IMR-90 (cell line): ENCODE measurements around the gene KRTAP6-2. TPM values are rescaled to one million over a fixed set of nuclear protein-coding genes. Genes with fewer than 3 reads are reported as not detected.

Source experiments
- ATAC-seq: fragments of 200-7000 bp; cut with Tn5 transposase; 2 replicates; pipeline ENCODE4 v1.9.1; 2020; ENCODE audit warnings: low read depth, mild to moderate bottlenecking, moderate library complexity
- BruUV-seq: library from RNA; stranded (reverse); fragments of 400-500 nt; replicated peaks from 2 replicates; lab custom pipeline; 2021; lab: Mats Ljungman, UMichigan
- CTCF ChIA-PET: fragments of 300-600 bp; formaldehyde crosslinking; extraction: SDS; loops from one replicate; lab custom pipeline; 2021; ENCODE audit warnings: antibody characterized with exemption; lab: Yijun Ruan, JAX
- POLR2A ChIA-PET: fragments of 300-600 bp; sonication (Branson Sonifier 250); formaldehyde crosslinking; loops from one replicate; lab custom pipeline; 2022; ENCODE audit warnings: antibody characterized with exemption; ENCODE audit not compliant: unreplicated experiment; lab: Charles Lee
- DNase-seq: peaks from one replicate; pipeline ENCODE4 v3.0.0; 2013
- H2AFZ ChIP-seq: replicated peaks from 2 replicates; pipeline ENCODE3; 2013; ENCODE audit warnings: low read length, mild to moderate bottlenecking; ENCODE audit not compliant: poor library complexity
- H2AK5ac ChIP-seq: 2 replicates; pipeline ENCODE4 v1.6.1; 2013; ENCODE audit warnings: low read depth, low read length, inconsistent platforms
- H2AK9ac ChIP-seq: replicated peaks from 2 replicates; pipeline ENCODE3; 2013; ENCODE audit warnings: mild to moderate bottlenecking, low read depth, low read length, moderate library complexity; ENCODE audit not compliant: poor library complexity
- H2BK120ac ChIP-seq: 2 replicates; pipeline ENCODE4 v1.6.1; 2013; ENCODE audit warnings: low read depth, low read length, inconsistent platforms
- H2BK15ac ChIP-seq: 3 replicates; pipeline ENCODE4 v1.6.1; 2013; ENCODE audit warnings: low read depth, low read length, inconsistent platforms
- H2BK20ac ChIP-seq: 2 replicates; pipeline ENCODE4 v1.6.1; 2013; ENCODE audit warnings: low read depth, mild to moderate bottlenecking, inconsistent platforms, low read length, moderate library complexity
- H2BK5ac ChIP-seq: 2 replicates; pipeline ENCODE4 v1.6.1; 2013; ENCODE audit warnings: mild to moderate bottlenecking, low read depth, low read length, inconsistent platforms; ENCODE audit not compliant: poor library complexity, severe bottlenecking
- H3K14ac ChIP-seq: replicated peaks from 2 replicates; pipeline ENCODE4 v1.6.1; 2013; ENCODE audit warnings: low read depth, low read length, inconsistent platforms
- H3K18ac ChIP-seq: 2 replicates; pipeline ENCODE4 v1.6.1; 2013; ENCODE audit warnings: low read depth, low read length, control low read depth
- H3K23ac ChIP-seq: 2 replicates; pipeline ENCODE4 v1.6.1; 2013; ENCODE audit warnings: low read depth, low read length, inconsistent platforms
- H3K27ac ChIP-seq: 2 replicates; pipeline ENCODE4 v1.5.1; 2013; ENCODE audit warnings: mild to moderate bottlenecking, control low read depth, low read length; ENCODE audit not compliant: insufficient read depth
- H3K27me3 ChIP-seq: 2 replicates; pipeline ENCODE4 v1.6.1; 2013; ENCODE audit warnings: low read length; ENCODE audit not compliant: control insufficient read depth, insufficient read depth
- H3K36me3 ChIP-seq: 2 replicates; pipeline ENCODE4 v1.6.1; 2013; ENCODE audit warnings: low read length, mixed read lengths; ENCODE audit not compliant: control insufficient read depth, insufficient read depth
- H3K4ac ChIP-seq: 2 replicates; pipeline ENCODE4 v1.6.1; 2013; ENCODE audit warnings: low read depth, low read length, inconsistent platforms
- H3K4me1 ChIP-seq: 2 replicates; pipeline ENCODE4 v1.6.1; 2013; ENCODE audit warnings: low read length, mixed read lengths; ENCODE audit not compliant: control insufficient read depth, insufficient read depth
- H3K4me2 ChIP-seq: 2 replicates; pipeline ENCODE4 v1.6.1; 2013; ENCODE audit warnings: low read depth, mild to moderate bottlenecking, control low read depth, low read length, moderate library complexity
- H3K4me3 ChIP-seq: 2 replicates; pipeline ENCODE4 v1.5.1; 2013; ENCODE audit warnings: low read depth, mild to moderate bottlenecking, control low read depth, low read length, moderate library complexity; ENCODE audit not compliant: insufficient read depth
- H3K56ac ChIP-seq: 2 replicates; pipeline ENCODE4 v1.6.1; 2013; ENCODE audit warnings: low read length, inconsistent platforms; ENCODE audit not compliant: insufficient read depth; ENCODE audit errors: extremely low read depth
- H3K79me1 ChIP-seq, 2 experiments: 2 replicates each; pipeline ENCODE4 v1.6.1; 2013; ENCODE audit warnings: low read length in 2 of 2, inconsistent platforms in 1 of 2, low read depth in 1 of 2
- H3K9ac ChIP-seq: 2 replicates; pipeline ENCODE4 v1.6.1; 2013; ENCODE audit warnings: low read depth, low read length, control low read depth
- H3K9me1 ChIP-seq: 2 replicates; pipeline ENCODE4 v1.6.1; 2013; ENCODE audit warnings: low read length, inconsistent platforms; ENCODE audit not compliant: insufficient read depth
- H3K9me3 ChIP-seq: 2 replicates; pipeline ENCODE4 v1.6.1; 2013; ENCODE audit warnings: low read length; ENCODE audit not compliant: control insufficient read depth, insufficient read depth
- H4K20me1 ChIP-seq: 2 replicates; pipeline ENCODE4 v1.6.1; 2013; ENCODE audit warnings: low read length, inconsistent platforms; ENCODE audit not compliant: insufficient read depth
- H4K5ac ChIP-seq: 2 replicates; pipeline ENCODE4 v1.6.1; 2013; ENCODE audit warnings: mild to moderate bottlenecking, low read depth, low read length, control low read depth
- H4K8ac ChIP-seq, 2 experiments: 2 replicates each; pipeline ENCODE4 v1.6.1; 2013; ENCODE audit warnings: low read depth in 2 of 2, low read length in 2 of 2, control low read depth in 1 of 2, inconsistent platforms in 1 of 2
- H4K91ac ChIP-seq: 2 replicates; pipeline ENCODE4 v1.6.1; 2013; ENCODE audit warnings: low read depth, low read length, inconsistent platforms; ENCODE audit not compliant: insufficient read depth
- BHLHE40 ChIP-seq: fragments of 150-350 bp; IDR thresholded peaks from 2 replicates; pipeline ENCODE4 v1.6.1; 2016; ENCODE audit warnings: mild to moderate bottlenecking, low read depth, low read length
- CEBPB ChIP-seq: IDR thresholded peaks from 2 replicates; pipeline ENCODE4 v1.6.1; 2012; ENCODE audit warnings: low read depth, low read length, improper control_type of control experiment
- CHD1 ChIP-seq: IDR thresholded peaks from 2 replicates; pipeline ENCODE4 v1.6.1; 2012; ENCODE audit warnings: low read depth, low read length, improper control_type of control experiment
- CTCF ChIP-seq: conservative IDR thresholded peaks from 2 replicates; pipeline ENCODE4 v1.5.1; 2012; ENCODE audit warnings: mild to moderate bottlenecking, low read depth, low read length, improper control_type of control experiment
- ELK1 ChIP-seq: fragments of 150-350 bp; IDR thresholded peaks from 2 replicates; pipeline ENCODE4 v1.6.1; 2016; ENCODE audit warnings: low read depth, mild to moderate bottlenecking, low read length, moderate library complexity, borderline replicate concordance
- FOS ChIP-seq: fragments of 150-350 bp; IDR thresholded peaks from 2 replicates; pipeline ENCODE4 v1.6.1; 2016; ENCODE audit warnings: low read depth, low read length
- MAFK ChIP-seq: IDR thresholded peaks from 2 replicates; pipeline ENCODE4 v1.6.1; 2012; ENCODE audit warnings: low read depth, low read length, improper control_type of control experiment
- MAZ ChIP-seq: IDR thresholded peaks from 2 replicates; pipeline ENCODE4 v1.6.1; 2012; ENCODE audit warnings: low read depth, mild to moderate bottlenecking, low read length, improper control_type of control experiment, moderate library complexity, borderline replicate concordance
- MXI1 ChIP-seq: IDR thresholded peaks from 2 replicates; pipeline ENCODE4 v1.6.1; 2012; ENCODE audit warnings: low read depth, mild to moderate bottlenecking, low read length, moderate library complexity, borderline replicate concordance
- NFE2L2 ChIP-seq: fragments of 150-350 bp; IDR thresholded peaks from 2 replicates; pipeline ENCODE4 v1.6.1; 2016; ENCODE audit warnings: low read depth, mild to moderate bottlenecking, low read length
- POLR2A ChIP-seq: IDR thresholded peaks from 2 replicates; pipeline ENCODE4 v1.6.1; 2012; ENCODE audit warnings: mild to moderate bottlenecking, low read depth, low read length
- RAD21 ChIP-seq: IDR thresholded peaks from 2 replicates; pipeline ENCODE4 v1.6.1; 2012; ENCODE audit warnings: low read length, improper control_type of control experiment
- RCOR1 ChIP-seq: IDR thresholded peaks from 2 replicates; pipeline ENCODE4 v1.6.1; 2012; ENCODE audit warnings: mild to moderate bottlenecking, low read length, improper control_type of control experiment; ENCODE audit not compliant: insufficient replicate concordance
- RFX5 ChIP-seq: IDR thresholded peaks from 2 replicates; pipeline ENCODE4 v1.8.0; 2012; ENCODE audit warnings: low read depth, mild to moderate bottlenecking, low read length, moderate library complexity
- SMC3 ChIP-seq: fragments of 150-350 bp; IDR thresholded peaks from 2 replicates; pipeline ENCODE4 v1.6.1; 2016; ENCODE audit warnings: low read depth, mild to moderate bottlenecking, antibody characterized with exemption, low read length, moderate library complexity
- USF2 ChIP-seq: fragments of 150-350 bp; IDR thresholded peaks from 2 replicates; pipeline ENCODE4 v1.6.1; 2017; ENCODE audit warnings: mild to moderate bottlenecking, antibody characterized with exemption, low read length, low read depth
- WGBS, 2 experiments: methylation state at CpG; one replicate each; pipeline versions ENCODE4 v1.1.5 to v1.1.7; 2013; ENCODE audit warnings: missing lambda C conversion rate in 2 of 2; ENCODE audit not compliant: insufficient read length in 1 of 2; ENCODE audit errors: extremely low coverage in 2 of 2; 5-methylcytosine and 5-hydroxymethylcytosine counted together
- dilution Hi-C: fragments of 300-500 bp; cut with HindIII; formaldehyde crosslinking; loops from one replicate; pipeline ENCODE4 v1.14.3; 2018; ENCODE audit warnings: low sequenced_read_pairs; ENCODE audit not compliant: unreplicated experiment
- in situ Hi-C: fragments of 300-500 bp; cut with MboI; formaldehyde crosslinking; loops from 3 replicates; pipeline ENCODE4 v1.14.3; 2019; ENCODE audit warnings: low sequenced_read_pairs, inconsistent platforms, mixed read lengths
- intact Hi-C: fragments of 100-400 bp; cut with micrococcal nuclease; formaldehyde crosslinking; loops from 2 replicates; pipeline ENCODE4 v1.10.0; 2022
- polyA plus RNA-seq, 3 experiments: library from polyadenylated mRNA; depleted of rRNA; stranded (reverse); fragments of >200 nt; gene quantifications; 2 replicates each; pipeline ENCODE4 v1.2.3, GENCODE V29; 2012; ENCODE audit warnings: low replicate concordance in 1 of 3
- total RNA-seq: library from RNA; depleted of rRNA; stranded (reverse); fragments of >200 nt; gene quantifications from 2 replicates; pipeline ENCODE4 v1.2.3, GENCODE V29; 2012

KRTAP6-2 gene
- total and polyA plus RNA-seq, 2 of the 4 experiments (the other 2 are of a cell fraction) = not detected

GRCh38 chr21:30616125-30616524 is 17.4 kb upstream of the KRTAP6-2 start, which contains the start of gene KRTAP20-1:
KRTAP20-1 (plus strand) TSS chr21:30616425; CDS start chr21:30616455, 30 bp downstream.
- Histone ChIP-seq H3K9me3 (peaks cover 14% of the 10 kb centered on the region), H3K56ac (no peak within 1 kb of the TSS), H2BK120ac (no peak within 1 kb of the TSS), H3K18ac (no peak within 1 kb of the TSS), H3K36me3 (no peaks in the 10 kb centered on the region), H3K14ac (no peak within 1 kb of the TSS), H3K27me3 (no peaks in the 10 kb centered on the region), H3K9ac (no peak within 1 kb of the TSS), H3K23ac (no peak within 1 kb of the TSS), H3K4me1 (no peaks in the 10 kb centered on the region), H3K9me1 (no peaks in the 10 kb centered on the region), H3K4me3 (no peak within 1 kb of the TSS), H4K20me1 (no peaks in the 10 kb centered on the region), H3K4me2 (no peak within 1 kb of the TSS), H4K91ac (no peak within 1 kb of the TSS), H2BK15ac (no peak within 1 kb of the TSS), H2AK5ac (no peak within 1 kb of the TSS), H4K5ac (no peak within 1 kb of the TSS), H3K79me1 (no peaks in the 10 kb centered on the region), H2AFZ (no peak within 1 kb of the TSS), H3K27ac (no peak within 1 kb of the TSS), H4K8ac (no peak within 1 kb of the TSS), H2BK20ac (no peak within 1 kb of the TSS), H2BK5ac (no peak within 1 kb of the TSS), H3K4ac (no peak within 1 kb of the TSS), H2AK9ac (no peak within 1 kb of the TSS)
- in situ Hi-C loops (no loop called here), dilution Hi-C loops (no loop called here), intact Hi-C loops (no loop called here)
- no peak for ATAC-seq
- TF ChIP-seq CTCF (no peak), USF2 (no peak), NFE2L2 (no peak), ELK1 (no peak), BHLHE40 (no peak), CEBPB (no peak), SMC3 (no peak), RCOR1 (no peak), RAD21 (no peak), FOS (no peak), CHD1 (no peak), POLR2A (no peak), MXI1 (no peak), RFX5 (no peak), MAFK (no peak), MAZ (no peak)
- no TSS peak for BruUV-seq
- ChIA-PET POLR2A (no interaction called here), CTCF (no interaction called here)
- no CpG with 5 or more reads among the region's 2 CpGs for WGBS, 2 experiments
- no peak for DNase-seq
